Measurements from ENCODE around the gene CEP72. TPM values are rescaled to one million over a fixed set of nuclear protein-coding genes. Genes with fewer than 3 reads are reported as not detected.
"Not testable (repeated sequence)": the region's sequence is repeated elsewhere in the genome, so short reads cannot be mapped to it uniquely, and the experiment has no call there.

CEP72 gene
- total RNA-seq, 1 donor from 2014 or later: 7.6 TPM

DNA sequence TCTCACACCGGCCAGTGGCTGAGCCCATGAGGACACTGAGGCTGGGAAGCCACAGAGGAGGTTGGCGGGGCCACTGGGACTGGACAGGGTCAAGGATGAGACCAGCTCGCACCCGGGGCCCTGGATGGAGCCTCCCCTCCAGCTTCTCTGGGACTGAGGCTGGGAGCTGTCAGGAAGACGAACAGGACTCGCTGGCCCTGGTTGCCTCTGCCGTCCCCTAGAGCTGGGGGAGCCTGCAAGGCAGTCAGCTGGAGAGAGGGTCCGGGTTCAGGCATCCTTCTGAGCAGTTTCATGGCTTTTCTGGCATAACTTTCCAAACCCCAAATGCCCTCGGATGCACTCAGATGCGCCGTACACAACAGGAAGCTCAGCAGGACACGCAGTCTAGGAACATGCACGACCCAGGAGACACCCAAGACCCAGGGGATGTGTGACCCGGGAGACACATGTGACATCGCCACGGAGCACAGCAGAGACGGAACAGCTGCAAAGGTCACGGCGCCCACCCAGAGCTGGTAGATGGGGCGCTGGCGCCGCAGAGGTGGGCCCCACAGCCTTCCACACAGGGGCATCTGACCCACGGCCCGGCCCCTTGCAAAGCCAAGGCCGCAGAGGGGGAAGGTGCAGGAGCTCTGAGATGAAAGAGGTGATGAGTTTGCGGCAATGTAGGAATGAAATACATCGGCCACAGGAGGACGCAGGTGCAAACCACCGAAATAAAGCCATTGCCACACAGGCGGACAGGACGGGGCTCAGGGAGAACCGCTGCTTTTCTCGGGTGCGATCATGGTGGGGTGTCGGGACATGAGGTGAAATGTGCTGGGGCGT, 63.9 kb downstream of the CEP72 start:
- no peaks in the 10 kb centered on the region for H3K27me3 Mint-ChIP-seq (ENCODE audit: unreplicated experiment)
- peaks cover 7% of the 10 kb centered on the region for H3K4me1 Mint-ChIP-seq (ENCODE audit: unreplicated experiment)
- H3K9me3 Mint-ChIP-seq (ENCODE audit: unreplicated experiment): no peaks in the 10 kb centered on the region
- TF ChIP-seq, protein P1, sequence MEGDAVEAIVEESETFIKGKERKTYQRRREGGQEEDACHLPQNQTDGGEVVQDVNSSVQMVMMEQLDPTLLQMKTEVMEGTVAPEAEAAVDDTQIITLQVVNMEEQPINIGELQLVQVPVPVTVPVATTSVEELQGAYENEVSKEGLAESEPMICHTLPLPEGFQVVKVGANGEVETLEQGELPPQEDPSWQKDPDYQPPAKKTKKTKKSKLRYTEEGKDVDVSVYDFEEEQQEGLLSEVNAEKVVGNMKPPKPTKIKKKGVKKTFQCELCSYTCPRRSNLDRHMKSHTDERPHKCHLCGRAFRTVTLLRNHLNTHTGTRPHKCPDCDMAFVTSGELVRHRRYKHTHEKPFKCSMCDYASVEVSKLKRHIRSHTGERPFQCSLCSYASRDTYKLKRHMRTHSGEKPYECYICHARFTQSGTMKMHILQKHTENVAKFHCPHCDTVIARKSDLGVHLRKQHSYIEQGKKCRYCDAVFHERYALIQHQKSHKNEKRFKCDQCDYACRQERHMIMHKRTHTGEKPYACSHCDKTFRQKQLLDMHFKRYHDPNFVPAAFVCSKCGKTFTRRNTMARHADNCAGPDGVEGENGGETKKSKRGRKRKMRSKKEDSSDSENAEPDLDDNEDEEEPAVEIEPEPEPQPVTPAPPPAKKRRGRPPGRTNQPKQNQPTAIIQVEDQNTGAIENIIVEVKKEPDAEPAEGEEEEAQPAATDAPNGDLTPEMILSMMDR (IDR thresholded peaks at IDR 0.05): no peak
- H3K36me3 Mint-ChIP-seq (ENCODE audit: unreplicated experiment): no peaks in the 10 kb centered on the region
- no peak overlapping the region for H3K4me3 Mint-ChIP-seq (ENCODE audit: unreplicated experiment)
- H3K27ac Mint-ChIP-seq (ENCODE audit: unreplicated experiment): no peak overlapping the region
- peak; percentile 81 for DNase-seq (ENCODE audit: extremely low spot score, unreplicated experiment)

DNA sequence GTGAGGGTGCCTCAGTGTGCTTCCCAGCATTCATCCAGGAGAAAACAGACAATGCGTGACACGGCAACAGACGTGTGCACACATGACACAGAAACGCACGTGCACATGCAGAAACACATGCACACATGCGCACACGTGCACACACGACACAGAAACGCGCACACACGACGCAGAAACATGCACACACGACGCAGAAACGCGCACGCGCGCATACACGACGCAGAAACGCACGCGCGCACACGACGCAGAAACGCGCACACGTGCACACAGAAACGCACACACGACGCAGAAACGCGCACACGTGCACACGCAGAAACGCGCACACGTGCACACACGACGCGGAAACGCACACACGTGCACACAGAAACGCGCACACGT, 64.5 kb downstream of the CEP72 start:
- Mint-ChIP-seq H3K27ac (ENCODE audit: unreplicated experiment) (no peak overlapping the region), H3K4me3 (ENCODE audit: unreplicated experiment) (no peak overlapping the region), H3K9me3 (ENCODE audit: unreplicated experiment) (no peaks in the 10 kb centered on the region), H3K4me1 (ENCODE audit: unreplicated experiment) (peaks cover 7% of the 10 kb centered on the region), H3K27me3 (ENCODE audit: unreplicated experiment) (no peaks in the 10 kb centered on the region), H3K36me3 (ENCODE audit: unreplicated experiment) (no peaks in the 10 kb centered on the region)
- TF ChIP-seq, protein P1 (IDR thresholded peaks at IDR 0.05): no peak
- no peak for DNase-seq (ENCODE audit: extremely low spot score, unreplicated experiment)

DNA sequence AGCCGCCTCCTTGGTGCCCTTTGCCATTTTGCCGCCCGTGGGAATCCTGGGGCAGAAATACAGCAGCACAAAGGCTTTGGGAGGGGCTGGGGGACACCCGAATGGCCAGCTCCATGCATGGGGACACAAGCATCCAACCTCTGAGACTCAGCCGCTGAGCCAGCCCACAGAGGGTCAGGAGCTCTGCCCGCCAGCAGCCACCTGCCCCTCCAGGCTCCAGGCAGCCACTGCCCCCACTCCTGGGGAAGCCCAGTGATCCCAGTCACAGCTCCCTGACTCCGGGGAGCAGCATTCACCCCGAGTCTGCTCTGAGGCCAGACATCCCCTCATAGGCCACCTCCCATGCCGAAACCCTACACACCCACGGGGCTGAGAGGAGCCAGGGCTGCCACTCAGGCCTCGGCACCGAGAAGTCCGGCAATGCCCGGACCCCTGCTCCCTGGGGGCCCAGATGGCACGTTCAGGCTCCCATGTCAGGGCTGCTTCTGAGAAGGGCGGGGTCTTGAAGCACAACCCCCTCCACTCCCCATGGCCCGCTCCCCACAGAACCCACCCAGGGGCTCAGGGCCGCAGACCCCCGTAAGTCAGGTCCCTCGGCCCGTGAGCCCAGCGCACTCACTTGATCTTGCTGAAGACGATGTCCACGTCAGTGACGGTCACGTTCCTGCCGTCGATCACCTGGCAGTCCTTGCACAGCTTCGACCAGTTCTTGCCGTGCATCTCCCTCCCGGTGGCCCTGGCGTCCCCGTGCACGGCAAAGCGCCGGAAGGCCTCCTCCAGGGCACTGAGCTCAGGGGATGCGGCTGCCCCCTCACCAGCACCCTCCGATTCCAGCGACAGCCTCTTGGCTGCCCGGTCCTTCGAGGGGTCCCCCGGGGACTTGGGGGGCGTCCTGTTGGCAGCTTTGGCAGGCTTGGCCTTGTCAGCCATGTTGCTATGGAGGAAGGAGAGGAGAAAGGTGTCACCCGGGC, 65.3 kb downstream of the CEP72 start:
- DNase-seq (ENCODE audit: extremely low spot score, unreplicated experiment): peak; percentile 83
- H3K4me3 Mint-ChIP-seq (ENCODE audit: unreplicated experiment): no peak overlapping the region
- no peaks in the 10 kb centered on the region for H3K9me3 Mint-ChIP-seq (ENCODE audit: unreplicated experiment)
- peaks cover 7% of the 10 kb centered on the region for H3K4me1 Mint-ChIP-seq (ENCODE audit: unreplicated experiment)
- H3K36me3 Mint-ChIP-seq (ENCODE audit: unreplicated experiment): no peaks in the 10 kb centered on the region
- TF ChIP-seq, protein P1 (IDR thresholded peaks at IDR 0.05): no peak
- no peaks in the 10 kb centered on the region for H3K27me3 Mint-ChIP-seq (ENCODE audit: unreplicated experiment)
- no peak overlapping the region for H3K27ac Mint-ChIP-seq (ENCODE audit: unreplicated experiment)

DNA sequence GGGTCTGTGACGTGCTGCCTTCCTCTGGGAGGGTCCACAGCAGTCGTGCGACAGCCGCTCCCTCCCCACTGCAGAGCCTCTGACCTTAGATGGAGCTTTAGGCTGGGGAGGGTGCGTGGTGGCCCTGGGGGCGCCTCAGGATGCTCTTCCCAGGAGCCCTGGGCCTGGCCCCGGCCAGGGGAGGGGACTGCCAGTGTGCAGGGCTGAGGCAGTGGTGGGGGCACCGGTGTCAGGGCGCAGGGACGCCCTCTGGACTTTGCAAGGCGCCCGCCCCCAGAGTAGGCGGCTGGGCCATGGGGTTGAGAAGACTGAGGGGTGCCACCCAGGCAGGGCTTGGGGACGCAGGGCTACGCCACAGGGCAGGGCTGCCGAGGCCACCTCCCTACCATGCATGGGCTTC, 66.4 kb downstream of the CEP72 start:
- not testable (repeated sequence) for H3K4me1 Mint-ChIP-seq (ENCODE audit: unreplicated experiment); H3K27me3 Mint-ChIP-seq (ENCODE audit: unreplicated experiment); H3K9me3 Mint-ChIP-seq (ENCODE audit: unreplicated experiment); H3K36me3 Mint-ChIP-seq (ENCODE audit: unreplicated experiment); H3K4me3 Mint-ChIP-seq (ENCODE audit: unreplicated experiment); H3K27ac Mint-ChIP-seq (ENCODE audit: unreplicated experiment)
- peak; percentile 85 for DNase-seq (ENCODE audit: extremely low spot score, unreplicated experiment)

DNA sequence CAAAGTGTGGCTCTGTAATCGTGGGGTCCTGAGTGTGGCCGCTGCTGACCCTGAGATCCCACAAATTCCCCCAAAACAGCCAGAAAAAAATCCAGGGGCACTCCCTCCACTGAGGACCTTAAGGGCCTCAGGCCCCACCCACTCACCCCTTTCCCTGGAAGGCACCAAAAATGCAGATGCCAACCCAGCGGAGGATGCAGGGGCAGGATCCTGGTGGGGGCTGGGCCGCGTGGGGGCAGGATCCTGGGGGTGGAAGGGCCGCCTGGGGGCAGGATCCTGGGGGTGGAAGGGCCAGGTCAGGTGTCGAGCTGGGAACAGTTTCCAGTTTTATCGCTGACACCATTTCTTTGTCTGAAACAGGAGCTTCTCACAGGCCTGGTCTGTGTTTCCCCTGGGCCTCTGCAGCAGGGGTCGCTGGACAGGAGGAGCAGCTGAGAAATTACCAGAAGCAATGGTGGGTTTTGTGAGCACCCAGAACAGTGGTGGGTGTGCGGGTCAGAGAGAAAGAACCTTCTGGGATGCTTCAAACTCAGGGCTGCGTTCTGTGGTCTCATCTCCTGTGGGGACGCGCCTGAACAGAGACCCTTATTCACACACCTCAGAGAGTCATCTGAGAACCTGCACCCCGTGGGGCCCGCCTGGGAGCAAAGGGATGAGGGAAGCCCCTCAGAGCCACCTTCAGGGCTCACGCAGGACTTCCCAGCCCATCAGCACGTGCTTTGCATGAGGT, 67.2 kb downstream of the CEP72 start:
- H3K4me3 Mint-ChIP-seq (ENCODE audit: unreplicated experiment); H3K9me3 Mint-ChIP-seq (ENCODE audit: unreplicated experiment); DNase-seq (ENCODE audit: extremely low spot score, unreplicated experiment); H3K4me1 Mint-ChIP-seq (ENCODE audit: unreplicated experiment); H3K27me3 Mint-ChIP-seq (ENCODE audit: unreplicated experiment); H3K36me3 Mint-ChIP-seq (ENCODE audit: unreplicated experiment); H3K27ac Mint-ChIP-seq (ENCODE audit: unreplicated experiment): not testable (repeated sequence)

DNA sequence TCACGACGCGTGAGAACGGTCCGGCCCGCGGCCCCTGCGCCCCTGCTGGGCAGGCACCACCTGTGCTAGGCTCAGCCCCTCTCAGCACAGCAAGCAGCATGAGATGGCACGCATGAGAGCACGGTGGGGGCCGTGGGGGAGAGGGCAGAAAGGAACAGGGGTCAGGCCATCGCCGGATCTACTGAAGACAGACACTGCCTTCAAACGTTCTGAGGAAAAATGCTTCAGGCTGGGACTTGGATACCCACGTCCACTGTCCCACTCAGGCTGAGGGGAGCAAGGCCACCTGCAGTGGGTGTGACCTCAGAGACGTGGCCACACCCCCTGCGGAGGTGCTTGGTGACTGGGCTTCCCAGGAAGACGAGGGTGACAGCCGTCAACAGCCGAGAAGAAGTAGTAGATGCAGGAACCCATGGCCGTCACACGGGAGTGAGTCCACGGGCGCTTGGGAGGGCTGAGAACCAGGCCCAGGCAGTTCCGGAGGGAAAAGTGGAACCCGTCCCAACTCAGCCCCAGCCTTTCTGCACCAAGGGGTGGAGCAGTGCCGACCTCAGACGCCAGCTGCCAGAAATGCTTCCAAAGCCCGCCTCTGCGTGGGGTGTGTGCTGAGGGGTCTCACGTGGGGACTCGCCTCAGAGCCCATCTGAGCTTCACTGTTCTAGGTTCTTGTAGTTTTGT, 68.1 kb downstream of the CEP72 start:
- not testable (repeated sequence) for H3K9me3 Mint-ChIP-seq (ENCODE audit: unreplicated experiment); H3K27me3 Mint-ChIP-seq (ENCODE audit: unreplicated experiment); H3K27ac Mint-ChIP-seq (ENCODE audit: unreplicated experiment); H3K4me1 Mint-ChIP-seq (ENCODE audit: unreplicated experiment); DNase-seq (ENCODE audit: extremely low spot score, unreplicated experiment); H3K36me3 Mint-ChIP-seq (ENCODE audit: unreplicated experiment); H3K4me3 Mint-ChIP-seq (ENCODE audit: unreplicated experiment)

DNA sequence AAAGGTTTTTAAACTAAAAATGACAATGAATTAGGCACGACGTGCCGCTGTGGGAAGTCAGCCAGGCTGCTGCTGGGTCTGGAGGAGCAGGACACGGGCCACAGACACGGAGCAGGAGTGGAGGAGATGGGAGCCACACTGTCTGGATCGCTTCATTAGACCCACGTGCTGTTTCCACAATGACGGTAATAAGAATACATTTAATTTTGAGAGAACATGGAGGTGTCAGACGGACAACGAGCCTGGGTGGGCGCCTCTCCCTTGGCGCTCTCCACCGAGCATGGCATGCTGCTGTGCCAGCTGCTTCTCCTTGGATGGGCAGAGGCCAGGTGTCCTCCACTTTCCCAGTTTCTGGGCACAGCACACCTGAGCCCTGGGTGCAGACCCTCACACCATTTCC, 68.7 kb downstream of the CEP72 start:
- H3K27me3 Mint-ChIP-seq (ENCODE audit: unreplicated experiment); H3K4me1 Mint-ChIP-seq (ENCODE audit: unreplicated experiment); DNase-seq (ENCODE audit: extremely low spot score, unreplicated experiment); H3K27ac Mint-ChIP-seq (ENCODE audit: unreplicated experiment); H3K9me3 Mint-ChIP-seq (ENCODE audit: unreplicated experiment); H3K4me3 Mint-ChIP-seq (ENCODE audit: unreplicated experiment); H3K36me3 Mint-ChIP-seq (ENCODE audit: unreplicated experiment): not testable (repeated sequence)

DNA sequence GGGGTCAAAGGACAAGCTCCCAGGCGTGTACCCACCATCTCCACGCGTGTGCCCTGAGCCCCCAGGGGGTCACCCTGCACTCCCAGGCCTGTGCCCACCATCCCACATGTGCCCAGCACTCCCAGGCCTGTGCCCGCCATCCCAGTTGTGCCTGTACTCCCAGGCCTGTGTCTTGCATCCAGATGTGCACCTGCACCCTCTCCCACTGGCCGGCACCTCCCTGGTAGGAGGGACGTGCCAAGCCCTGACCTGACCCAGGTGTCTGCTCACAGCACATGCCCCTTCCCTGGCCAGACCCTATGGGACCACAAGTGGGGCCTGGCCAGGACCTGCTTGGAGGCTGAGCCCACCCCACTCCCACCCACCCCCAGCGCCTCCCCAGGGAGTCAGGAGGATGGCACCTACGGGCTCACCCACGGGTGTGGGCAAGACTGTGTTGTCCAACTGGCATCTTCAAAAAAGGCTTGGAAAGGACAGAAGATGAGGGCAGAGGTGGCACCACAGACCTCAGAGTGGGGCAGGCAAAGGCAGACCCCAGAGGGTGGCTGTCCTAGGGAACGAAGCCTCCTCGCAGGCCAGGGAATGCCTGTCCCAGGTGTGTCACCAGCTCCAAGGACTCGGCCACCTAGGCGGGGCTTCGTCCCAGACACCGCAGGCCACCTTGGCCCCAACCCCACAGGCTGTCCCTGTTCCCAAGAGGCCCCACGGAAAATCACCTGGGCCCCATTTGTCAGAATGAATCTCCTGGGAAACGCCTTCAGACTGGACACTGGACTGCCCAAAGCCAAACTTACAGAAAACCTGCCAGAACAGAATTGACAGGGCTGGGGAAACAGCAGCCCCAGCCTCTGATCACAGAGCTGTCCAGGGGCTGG, 69.4 kb downstream of the CEP72 start:
- H3K4me3 Mint-ChIP-seq (ENCODE audit: unreplicated experiment); H3K9me3 Mint-ChIP-seq (ENCODE audit: unreplicated experiment); H3K27ac Mint-ChIP-seq (ENCODE audit: unreplicated experiment); H3K4me1 Mint-ChIP-seq (ENCODE audit: unreplicated experiment); H3K27me3 Mint-ChIP-seq (ENCODE audit: unreplicated experiment); H3K36me3 Mint-ChIP-seq (ENCODE audit: unreplicated experiment): not testable (repeated sequence)
- DNase-seq (ENCODE audit: extremely low spot score, unreplicated experiment): peak; percentile 76

Measured in osteocyte (in vitro differentiated cells).